ENCODE measurements around the gene PTPN18.
"Not testable (repeated sequence)": the region's sequence is repeated elsewhere in the genome, so short reads cannot be mapped to it uniquely, and the experiment has no call there.

GRCh38 chr2:130416693-130417092 is 60.8 kb downstream of the PTPN18 start:
- TF ChIP-seq CTCF, POLR2A, EP300 (IDR thresholded peaks at IDR 0.05): not testable (repeated sequence)
